Dendritic cell treated with granulocyte-macrophage colony-stimulating factor and Interleukin-4, amounts not matched to agents 40 ng/mL and 50 ng/mL, for 4 days (primary cell): Measurements from ENCODE around the gene ZBTB46.

ENCODE experiments used
- H3K27ac Mint-ChIP-seq: one replicate; pipeline ENCODE4 v1.8.0; 2022; ENCODE audit warnings: mild to moderate bottlenecking, mixed read lengths
- H3K27me3 Mint-ChIP-seq: one replicate; pipeline ENCODE4 v1.8.0; 2022; ENCODE audit warnings: mild to moderate bottlenecking, mixed read lengths
- H3K36me3 Mint-ChIP-seq: one replicate; pipeline ENCODE4 v1.8.0; 2022; ENCODE audit warnings: low read depth, mixed read lengths
- H3K4me1 Mint-ChIP-seq: one replicate; pipeline ENCODE4 v1.8.0; 2022; ENCODE audit warnings: low read depth, mixed read lengths
- H3K4me3 Mint-ChIP-seq: one replicate; pipeline ENCODE4 v1.8.0; 2022; ENCODE audit warnings: mild to moderate bottlenecking, moderate library complexity, mixed read lengths
- H3K9me3 Mint-ChIP-seq: one replicate; pipeline ENCODE4 v1.8.0; 2022; ENCODE audit warnings: mixed read lengths
- intact Hi-C: fragments of 100-400 bp; cut with micrococcal nuclease; formaldehyde crosslinking; loops from one replicate; pipeline ENCODE4 v1.15.0; 2022

The ZBTB46 gene

DNA sequence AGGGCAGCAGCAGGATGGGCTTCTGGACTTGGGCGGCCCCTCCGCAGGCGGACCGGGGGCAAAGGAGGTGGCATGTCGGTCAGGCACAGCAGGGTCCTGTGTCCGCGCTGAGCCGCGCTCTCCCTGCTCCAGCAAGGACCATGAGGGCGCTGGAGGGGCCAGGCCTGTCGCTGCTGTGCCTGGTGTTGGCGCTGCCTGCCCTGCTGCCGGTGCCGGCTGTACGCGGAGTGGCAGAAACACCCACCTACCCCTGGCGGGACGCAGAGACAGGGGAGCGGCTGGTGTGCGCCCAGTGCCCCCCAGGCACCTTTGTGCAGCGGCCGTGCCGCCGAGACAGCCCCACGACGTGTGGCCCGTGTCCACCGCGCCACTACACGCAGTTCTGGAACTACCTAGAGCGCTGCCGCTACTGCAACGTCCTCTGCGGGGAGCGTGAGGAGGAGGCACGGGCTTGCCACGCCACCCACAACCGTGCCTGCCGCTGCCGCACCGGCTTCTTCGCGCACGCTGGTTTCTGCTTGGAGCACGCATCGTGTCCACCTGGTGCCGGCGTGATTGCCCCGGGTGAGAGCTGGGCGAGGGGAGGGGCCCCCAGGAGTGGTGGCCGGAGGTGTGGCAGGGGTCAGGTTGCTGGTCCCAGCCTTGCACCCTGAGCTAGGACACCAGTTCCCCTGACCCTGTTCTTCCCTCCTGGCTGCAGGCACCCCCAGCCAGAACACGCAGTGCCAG, 134.3 kb downstream of the ZBTB46 start, which contains the start of gene TNFRSF6B:
Gene TNFRSF6B, plus strand, starts transcription at position 25 of the 729 bp plus-strand sequence. Its CDS starts 116 bp downstream, at position 141.
- H3K4me1 Mint-ChIP-seq, result peaks cover 51% of the 10 kb centered on the region
- H3K27me3 Mint-ChIP-seq, result peaks cover 3% of the 10 kb centered on the region
- intact Hi-C loops, result no loop called here
- peak within 1 kb of the TSS; percentile 60 for H3K4me3 Mint-ChIP-seq
- H3K36me3 Mint-ChIP-seq, result peaks cover 87% of the 10 kb centered on the region
- H3K9me3 Mint-ChIP-seq, result no peaks in the 10 kb centered on the region
- H3K27ac Mint-ChIP-seq, result peak within 1 kb of the TSS; percentile 32

- peaks cover 92% of the 10 kb centered on the region for H3K36me3 Mint-ChIP-seq
- H3K9me3 Mint-ChIP-seq, result no peaks in the 10 kb centered on the region
- peak overlapping the region; percentile 32 for H3K27ac Mint-ChIP-seq
- H3K27me3 Mint-ChIP-seq, result peaks cover 3% of the 10 kb centered on the region
- peaks cover 57% of the 10 kb centered on the region for H3K4me1 Mint-ChIP-seq
- intact Hi-C loops, result no loop called here
- peak overlapping the region; percentile 60 for H3K4me3 Mint-ChIP-seq
These were observed 134.8 kb downstream of the ZBTB46 start for GRCh38 chr20:63696306-63696627.

DNA sequence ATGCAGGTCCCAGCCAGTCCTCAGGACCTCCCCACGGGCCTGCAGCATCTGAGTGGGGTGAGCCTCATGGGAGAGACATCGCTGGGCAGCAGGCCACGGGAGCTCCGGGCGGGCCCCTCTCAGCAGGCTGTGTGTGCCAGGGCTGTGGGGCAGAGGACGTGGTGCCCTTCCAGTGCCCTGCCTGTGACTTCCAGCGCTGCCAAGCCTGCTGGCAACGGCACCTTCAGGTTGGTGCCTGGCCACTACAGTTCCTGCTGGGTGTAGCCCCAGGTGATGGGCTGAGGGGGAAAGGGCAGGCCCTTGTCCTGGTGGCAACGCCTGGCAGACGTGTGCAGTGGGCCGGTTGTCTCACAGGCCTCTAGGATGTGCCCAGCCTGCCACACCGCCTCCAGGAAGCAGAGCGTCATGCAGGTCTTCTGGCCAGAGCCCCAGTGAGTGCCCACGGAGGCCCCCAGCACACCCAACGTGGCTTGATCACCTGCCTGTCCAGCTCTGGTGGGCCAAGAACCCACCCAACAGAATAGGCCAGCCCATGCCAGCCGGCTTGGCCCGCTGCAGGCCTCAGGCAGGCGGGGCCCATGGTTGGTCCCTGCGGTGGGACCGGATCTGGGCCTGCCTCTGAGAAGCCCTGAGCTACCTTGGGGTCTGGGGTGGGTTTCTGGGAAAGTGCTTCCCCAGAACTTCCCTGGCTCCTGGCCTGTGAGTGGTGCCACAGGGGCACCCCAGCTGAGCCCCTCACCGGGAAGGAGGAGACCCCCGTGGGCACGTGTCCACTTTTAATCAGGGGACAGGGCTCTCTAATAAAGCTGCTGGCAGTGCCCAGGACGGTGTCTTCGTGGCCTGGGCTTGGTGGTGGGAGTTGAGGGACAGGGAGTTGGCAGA, 135.4 kb downstream of the ZBTB46 start:
- Mint-ChIP-seq H3K4me1 (peaks cover 62% of the 10 kb centered on the region), H3K9me3 (no peaks in the 10 kb centered on the region), H3K27me3 (peaks cover 3% of the 10 kb centered on the region), H3K4me3 (peak overlapping the region; percentile 36), H3K27ac (peak overlapping the region; percentile 32), H3K36me3 (peaks cover 96% of the 10 kb centered on the region)
- intact Hi-C loops, result no loop called here

DNA sequence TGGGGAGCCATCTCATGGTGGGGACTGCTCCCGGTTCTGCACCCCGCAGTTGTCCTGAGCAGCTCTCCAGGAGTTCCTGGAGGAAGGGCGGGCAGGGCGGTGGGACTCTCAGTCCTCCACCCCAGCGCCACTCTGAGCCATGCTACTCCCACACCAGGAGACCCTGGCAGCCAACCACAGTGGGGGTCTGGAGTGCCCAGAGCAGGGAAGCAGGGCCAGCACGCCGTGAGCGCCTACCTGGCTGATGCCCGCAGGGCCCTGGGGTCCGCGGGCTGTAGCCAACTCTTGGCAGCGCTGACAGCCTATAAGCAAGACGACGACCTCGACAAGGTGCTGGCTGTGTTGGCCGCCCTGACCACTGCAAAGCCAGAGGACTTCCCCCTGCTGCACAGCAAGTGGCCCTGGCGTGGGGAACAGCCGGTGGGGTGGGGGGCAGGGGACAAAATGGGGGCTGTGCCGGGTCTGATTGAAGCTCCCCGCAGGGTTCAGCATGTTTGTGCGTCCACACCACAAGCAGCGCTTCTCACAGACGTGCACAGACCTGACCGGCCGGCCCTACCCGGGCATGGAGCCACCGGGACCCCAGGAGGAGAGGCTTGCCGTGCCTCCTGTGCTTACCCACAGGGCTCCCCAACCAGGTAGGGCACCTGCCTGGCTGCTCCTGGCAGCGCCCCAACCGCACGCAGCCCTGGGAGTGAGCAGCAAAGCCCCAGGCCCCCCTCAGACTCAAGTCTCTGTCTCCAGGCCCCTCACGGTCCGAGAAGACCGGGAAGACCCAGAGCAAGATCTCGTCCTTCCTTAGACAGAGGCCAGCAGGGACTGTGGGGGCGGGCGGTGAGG, 136.3 kb downstream of the ZBTB46 start:
- H3K4me3 Mint-ChIP-seq, result no peak overlapping the region
- H3K27ac Mint-ChIP-seq, result peak overlapping the region; percentile 32
- intact Hi-C loops, result no loop called here
- peaks cover 96% of the 10 kb centered on the region for H3K36me3 Mint-ChIP-seq
- H3K27me3 Mint-ChIP-seq, result peaks cover 3% of the 10 kb centered on the region
- H3K4me1 Mint-ChIP-seq, result peaks cover 62% of the 10 kb centered on the region
- H3K9me3 Mint-ChIP-seq, result no peaks in the 10 kb centered on the region

DNA sequence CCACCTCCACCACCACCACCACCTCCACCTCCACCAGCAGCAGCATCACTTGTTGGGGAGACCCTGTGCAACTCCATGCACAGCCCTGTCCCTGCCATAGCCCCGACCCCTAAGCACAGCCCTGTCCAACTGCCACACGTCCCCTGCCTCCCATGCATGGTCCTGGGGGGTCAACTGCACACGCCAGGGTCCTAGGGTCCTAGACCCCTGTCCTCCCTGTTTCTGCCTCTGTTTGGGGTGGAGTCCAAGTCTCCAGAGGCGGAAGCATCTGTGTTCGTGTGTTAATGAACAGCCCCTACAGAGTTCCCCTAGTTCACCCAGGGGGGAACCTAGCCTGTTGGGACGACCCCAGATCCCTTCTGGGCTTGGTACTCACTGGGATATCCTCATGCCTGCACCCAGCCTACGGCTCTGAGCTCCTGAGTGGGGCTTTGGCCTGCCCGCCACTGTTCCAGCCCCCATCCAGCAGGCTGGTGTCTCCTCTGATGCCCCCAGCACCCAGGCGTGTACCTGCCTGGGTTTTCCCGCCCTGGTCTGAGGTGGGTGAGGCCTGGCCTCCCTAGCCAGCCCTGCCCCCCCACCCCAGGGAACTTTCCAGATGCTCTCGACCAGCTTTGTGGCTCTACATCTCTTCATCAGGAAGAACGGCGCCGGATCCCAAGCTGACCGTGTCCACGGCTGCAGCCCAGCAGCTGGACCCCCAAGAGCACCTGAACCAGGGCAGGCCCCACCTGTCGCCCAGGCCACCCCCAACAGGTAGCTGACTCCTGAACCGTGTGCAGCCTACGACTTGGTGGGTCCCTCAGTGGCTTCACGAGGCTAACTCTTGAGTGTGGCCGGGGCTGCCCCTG, 137.1 kb downstream of the ZBTB46 start:
- Mint-ChIP-seq H3K4me1 (peaks cover 58% of the 10 kb centered on the region), H3K4me3 (no peak overlapping the region), H3K36me3 (peaks cover 95% of the 10 kb centered on the region), H3K9me3 (no peaks in the 10 kb centered on the region), H3K27me3 (peaks cover 3% of the 10 kb centered on the region), H3K27ac (no peak overlapping the region)
- intact Hi-C loops, result no loop called here
